HepG2 (cell line): ENCODE data around the gene TDRD6. TPM values are rescaled to one million over a fixed set of nuclear protein-coding genes. Genes with fewer than 3 reads are reported as not detected.

ENCODE experiments used
- ATRX ChIP-seq: sonication (generic); formaldehyde crosslinking; IDR thresholded peaks from 2 replicates; pipeline ENCODE4 v1.4.0; 2020; ENCODE audit warnings: missing genetic modification reagents, borderline replicate concordance
- CBX1 ChIP-seq: IDR thresholded peaks from one replicate; pipeline ENCODE4 v1.6.1; 2016; ENCODE audit warnings: antibody characterized with exemption, low read depth
- FOXA1 ChIP-seq, 2 experiments: fragments of 450-650 bp in 1 of 2; sonication (generic) in 1 of 2; formaldehyde crosslinking in 1 of 2; IDR thresholded peaks; 2 replicates each; pipeline versions ENCODE4 v1.4.0 to v1.6.1; 2016 to 2020; ENCODE audit warnings: missing genetic modification reagents in 1 of 2
- GABPA ChIP-seq, 2 experiments: IDR thresholded peaks; 2 replicates each; pipeline ENCODE4 v1.6.1; 2011 to 2016; ENCODE audit warnings: low read depth in 2 of 2, low read length in 1 of 2, missing biosample characterization in 1 of 2, missing genetic modification characterization in 1 of 2
- GLI4 ChIP-seq: sonication (generic); formaldehyde crosslinking; IDR thresholded peaks from 2 replicates; pipeline ENCODE4 v1.5.1; 2020; ENCODE audit warnings: missing genetic modification reagents, mild to moderate bottlenecking, moderate library complexity, borderline replicate concordance
- GZF1 ChIP-seq: sonication (generic); formaldehyde crosslinking; IDR thresholded peaks from 2 replicates; pipeline ENCODE4 v1.5.1; 2020; ENCODE audit warnings: mild to moderate bottlenecking, missing genetic modification reagents
- HMG20A ChIP-seq: IDR thresholded peaks from 2 replicates; pipeline ENCODE4 v1.6.1; 2016; ENCODE audit warnings: borderline replicate concordance
- HNRNPUL1 ChIP-seq: fragments of 200-400 bp; formaldehyde crosslinking; IDR thresholded peaks from 2 replicates; pipeline ENCODE4 v1.6.1; 2017; ENCODE audit warnings: low read depth, mild to moderate bottlenecking, low read length, moderate library complexity
- MATR3 ChIP-seq: sonication (generic); formaldehyde crosslinking; IDR thresholded peaks from 2 replicates; pipeline ENCODE4 v1.4.0; 2020; ENCODE audit warnings: missing genetic modification reagents
- NFATC3 ChIP-seq: sonication (generic); formaldehyde crosslinking; IDR thresholded peaks from 2 replicates; pipeline ENCODE4 v1.5.1; 2020; ENCODE audit warnings: mild to moderate bottlenecking, missing genetic modification reagents
- POGZ ChIP-seq: sonication (generic); formaldehyde crosslinking; IDR thresholded peaks from 2 replicates; pipeline ENCODE4 v1.4.0; 2020; ENCODE audit warnings: mild to moderate bottlenecking, missing genetic modification reagents
- RBM22 ChIP-seq: fragments of 200-400 bp; formaldehyde crosslinking; optimal IDR thresholded peaks from 2 replicates; pipeline ENCODE3; 2017; ENCODE audit warnings: mild to moderate bottlenecking, low read length, moderate library complexity
- SALL2 ChIP-seq: sonication (generic); formaldehyde crosslinking; IDR thresholded peaks from 2 replicates; pipeline ENCODE4 v1.8.1; 2023; ENCODE audit warnings: mild to moderate bottlenecking, missing genetic modification reagents, inconsistent platforms
- SIX1 ChIP-seq: sonication (generic); formaldehyde crosslinking; IDR thresholded peaks from 2 replicates; pipeline ENCODE4 v1.4.0; 2020; ENCODE audit warnings: missing genetic modification reagents, borderline replicate concordance
- SUZ12 ChIP-seq: fragments of 150-350 bp; IDR thresholded peaks from 2 replicates; pipeline ENCODE4 v1.6.1; 2014; ENCODE audit warnings: low read depth, low read length
- ZNF225 ChIP-seq: sonication (generic); formaldehyde crosslinking; IDR thresholded peaks from 2 replicates; pipeline ENCODE4 v1.4.0; 2020; ENCODE audit warnings: mild to moderate bottlenecking, missing genetic modification reagents
- ZNF383 ChIP-seq: sonication (generic); formaldehyde crosslinking; IDR thresholded peaks from 2 replicates; pipeline ENCODE4 v1.4.0; 2020; ENCODE audit warnings: missing genetic modification reagents, mild to moderate bottlenecking, borderline replicate concordance
- polyA plus RNA-seq, 8 experiments: library from polyadenylated mRNA; depleted of rRNA in 3 of 8; stranded (reverse) in 7 of 8; unstranded in 1 of 8; fragments of >200 nt; fragmentation: Illumina TruSeq in 4 of 8; extraction: Trizol in 4 of 8; gene quantifications; 2 replicates each; pipeline versions ENCODE4 v1.2.1 to v1.2.3, GENCODE V29; 2011 to 2016; ENCODE audit warnings: low read depth in 4 of 8, missing spikeins in 1 of 8, mixed read lengths in 1 of 8; ENCODE audit not compliant: insufficient read depth in 1 of 8
- total RNA-seq, 5 experiments: library from RNA; depleted of rRNA; stranded (reverse); fragments of >200 nt; fragmentation: Illumina TruSeq; extraction: Trizol; gene quantifications; 2 replicates each; pipeline ENCODE4 v1.2.3, GENCODE V29; 2016; ENCODE audit warnings: low read depth in 1 of 5
- TF ChIP-seq, protein P1 (sequence below): sonication (generic); formaldehyde crosslinking; IDR thresholded peaks from 2 replicates; pipeline ENCODE4 v1.8.1; 2023; ENCODE audit warnings: mild to moderate bottlenecking, moderate library complexity, missing genetic modification reagents
- TF ChIP-seq, protein P2 (sequence below), 2 experiments: sonication (generic) in 1 of 2; formaldehyde crosslinking in 1 of 2; IDR thresholded peaks; 2 replicates each; pipeline versions ENCODE4 v1.4.0 to v1.6.1; 2016 to 2020; ENCODE audit warnings: borderline replicate concordance in 1 of 2, low read depth in 1 of 2, mild to moderate bottlenecking in 1 of 2, missing genetic modification reagents in 1 of 2
- TF ChIP-seq, protein P3 (sequence below): sonication (generic); formaldehyde crosslinking; IDR thresholded peaks from 2 replicates; pipeline ENCODE4 v1.4.0; 2020; ENCODE audit warnings: missing genetic modification reagents, low read depth, mild to moderate bottlenecking, borderline replicate concordance
- TF ChIP-seq, protein P4 (sequence below): IDR thresholded peaks from 2 replicates; pipeline ENCODE4 v1.6.1; 2016; ENCODE audit warnings: missing compliant biosample characterization, missing genetic modification reagents, borderline replicate concordance

TDRD6 gene
- total and polyA plus RNA-seq, 2 of the 13 experiments (the other 11 are each of a cell fraction or from before 2014, with no cell fraction given): not detected

DNA sequence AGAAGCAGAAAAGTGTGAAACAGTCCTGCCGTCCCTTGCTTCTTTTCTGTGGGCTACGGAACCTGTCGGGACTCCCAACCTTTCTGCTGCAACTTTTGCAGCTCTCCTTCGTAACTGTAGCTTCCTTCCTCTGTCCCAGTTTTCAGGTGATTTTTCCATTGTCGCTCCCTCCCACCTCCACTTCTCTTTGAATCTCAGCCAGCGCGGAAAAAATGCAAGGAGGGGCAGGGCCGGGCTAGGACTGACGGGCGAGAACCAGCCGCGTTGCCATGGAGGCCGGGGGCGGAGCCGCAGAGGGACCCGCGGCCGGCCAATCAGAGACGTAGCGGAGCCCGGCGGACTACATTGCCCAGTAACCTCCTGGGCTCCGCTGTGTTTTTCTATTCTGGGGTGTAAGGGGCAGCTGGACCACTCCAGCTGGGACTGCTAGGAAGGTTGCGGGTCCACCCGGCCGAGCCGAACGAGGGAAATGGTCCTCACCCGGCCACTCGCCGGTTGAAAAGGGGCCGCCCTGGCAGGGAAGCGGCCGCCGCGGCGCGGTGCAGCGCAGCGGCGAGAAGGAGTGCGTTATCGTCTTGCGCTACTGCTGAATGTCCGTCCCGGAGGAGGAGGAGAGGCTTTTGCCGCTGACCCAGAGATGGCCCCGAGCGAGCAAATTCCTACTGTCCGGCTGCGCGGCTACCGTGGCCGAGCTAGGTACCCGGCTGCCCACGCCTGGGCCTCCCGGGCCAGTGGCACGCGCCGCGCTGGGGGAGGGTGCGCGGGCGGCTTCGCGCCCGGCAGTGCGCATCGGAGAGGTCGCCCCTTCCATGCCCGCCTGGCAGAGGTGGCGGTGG lies 34.9 kb upstream of the TDRD6 start, which contains the start of the genes CYP39A1 and SLC25A27 (continued):
- TF ChIP-seq, protein P1, sequence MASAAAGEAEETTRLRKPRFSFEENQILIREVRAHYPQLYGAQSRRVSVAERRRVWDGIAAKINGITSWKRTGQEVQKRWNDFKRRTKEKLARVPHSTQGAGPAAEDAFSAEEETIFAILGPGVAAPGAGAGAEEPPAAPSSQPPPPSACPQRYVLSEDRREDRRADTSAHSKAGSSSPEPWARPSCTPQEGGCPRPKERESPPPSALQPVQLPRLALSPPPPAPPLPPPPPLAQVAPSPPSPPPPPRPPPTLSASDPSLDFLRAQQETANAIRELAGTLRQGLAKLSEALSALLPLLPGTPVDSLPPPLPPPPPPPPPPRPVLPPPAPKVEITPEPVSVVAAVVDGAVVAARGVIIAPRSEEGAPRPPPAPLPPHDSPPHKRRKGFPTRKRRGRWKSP: peak; percentile 100
- TF ChIP-seq ATRX (CRISPR knock-in tag) (no peak), FOXA1 (IDR thresholded peaks at IDR 0.05) (no peak), FOXA1 (CRISPR knock-in tag; IDR thresholded peaks at IDR 0.05) (no peak), MATR3 (no peak), SUZ12 (peak; percentile 27; the same call in 1 of the 2 replicates), GLI4 (no peak), HMG20A (CRISPR knock-in tag) (no peak), RBM22 (no peak), NFATC3 (CRISPR knock-in tag) (0 out of 2 replicates have a peak, but pooled peaks have one; percentile 20), HNRNPUL1 (no peak), ZNF383 (no peak), ZNF225 (CRISPR knock-in tag) (no peak), SIX1 (CRISPR knock-in tag) (no peak), SALL2 (CRISPR knock-in tag) (peak; percentile 16; the same call in 1 of the 2 replicates), GZF1 (CRISPR knock-in tag) (no peak), CBX1 (no peak), GABPA (IDR thresholded peaks at IDR 0.05; ENCODE audit: low read depth, low read length) (no peak), GABPA (CRISPR knock-in tag; IDR thresholded peaks at IDR 0.05; ENCODE audit: low read depth) (peak; percentile 41; the same call in 1 of the 2 replicates), POGZ (no peak)
- TF ChIP-seq, protein P2, sequence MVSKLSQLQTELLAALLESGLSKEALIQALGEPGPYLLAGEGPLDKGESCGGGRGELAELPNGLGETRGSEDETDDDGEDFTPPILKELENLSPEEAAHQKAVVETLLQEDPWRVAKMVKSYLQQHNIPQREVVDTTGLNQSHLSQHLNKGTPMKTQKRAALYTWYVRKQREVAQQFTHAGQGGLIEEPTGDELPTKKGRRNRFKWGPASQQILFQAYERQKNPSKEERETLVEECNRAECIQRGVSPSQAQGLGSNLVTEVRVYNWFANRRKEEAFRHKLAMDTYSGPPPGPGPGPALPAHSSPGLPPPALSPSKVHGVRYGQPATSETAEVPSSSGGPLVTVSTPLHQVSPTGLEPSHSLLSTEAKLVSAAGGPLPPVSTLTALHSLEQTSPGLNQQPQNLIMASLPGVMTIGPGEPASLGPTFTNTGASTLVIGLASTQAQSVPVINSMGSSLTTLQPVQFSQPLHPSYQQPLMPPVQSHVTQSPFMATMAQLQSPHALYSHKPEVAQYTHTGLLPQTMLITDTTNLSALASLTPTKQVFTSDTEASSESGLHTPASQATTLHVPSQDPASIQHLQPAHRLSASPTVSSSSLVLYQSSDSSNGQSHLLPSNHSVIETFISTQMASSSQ (IDR thresholded peaks at IDR 0.05; ENCODE audit: low read depth): no peak
- TF ChIP-seq, protein P2 (CRISPR knock-in tag; IDR thresholded peaks at IDR 0.05; ENCODE audit: borderline replicate concordance): no peak
- TF ChIP-seq, protein P3, sequence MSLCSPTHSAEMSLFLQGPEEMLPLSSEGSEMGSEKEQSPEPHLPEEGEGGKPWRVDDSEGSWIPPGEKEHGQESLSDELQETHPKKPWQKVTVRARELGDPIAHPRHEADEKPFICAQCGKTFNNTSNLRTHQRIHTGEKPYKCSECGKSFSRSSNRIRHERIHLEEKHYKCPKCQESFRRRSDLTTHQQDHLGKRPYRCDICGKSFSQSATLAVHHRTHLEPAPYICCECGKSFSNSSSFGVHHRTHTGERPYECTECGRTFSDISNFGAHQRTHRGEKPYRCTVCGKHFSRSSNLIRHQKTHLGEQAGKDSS (CRISPR knock-in tag): no peak; the same call in 1 of the 2 replicates
- TF ChIP-seq, protein P4, sequence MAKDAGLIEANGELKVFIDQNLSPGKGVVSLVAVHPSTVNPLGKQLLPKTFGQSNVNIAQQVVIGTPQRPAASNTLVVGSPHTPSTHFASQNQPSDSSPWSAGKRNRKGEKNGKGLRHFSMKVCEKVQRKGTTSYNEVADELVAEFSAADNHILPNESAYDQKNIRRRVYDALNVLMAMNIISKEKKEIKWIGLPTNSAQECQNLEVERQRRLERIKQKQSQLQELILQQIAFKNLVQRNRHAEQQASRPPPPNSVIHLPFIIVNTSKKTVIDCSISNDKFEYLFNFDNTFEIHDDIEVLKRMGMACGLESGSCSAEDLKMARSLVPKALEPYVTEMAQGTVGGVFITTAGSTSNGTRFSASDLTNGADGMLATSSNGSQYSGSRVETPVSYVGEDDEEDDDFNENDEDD: peak; percentile 36; the same call in 1 of the 2 replicates
